ENCODE data around the gene PHC1. TPM values are rescaled to one million over a fixed set of nuclear protein-coding genes. Genes with fewer than 3 reads are reported as not detected.

PHC1 gene
- total and polyA plus RNA-seq, 2 donors (not counting 1 experiment from before 2014, with no cell fraction given), result 64.2 to 86.9 TPM

- WGBS (ENCODE audit: insufficient coverage), result under 1% methylated on average over 58 of the region's 66 CpGs
- H4K20me1 ChIP-seq (ENCODE audit: control insufficient read depth, insufficient read depth, low read length, poor library complexity, severe bottlenecking), result peaks cover 9% of the 10 kb centered on the region
- peak within 1 kb of the TSS; percentile 95 for H3K4me3 Mint-ChIP-seq
- intact Hi-C loops (cut with micrococcal nuclease), result loop anchor here (1.0 to 10.0 kb wide), 4 partner anchors 35 to 251 kb away; partner anchors contain the start of gene PHC1
- H3K27ac Mint-ChIP-seq, result peak within 1 kb of the TSS; percentile 98
- H3K9me3 ChIP-seq (ENCODE audit: control extremely low read depth in 1 of 3, control insufficient read depth in 2 of 3, insufficient read depth in 1 of 3, low read length in 2 of 3), result no peaks in the 10 kb centered on the region
- H3K27me3 ChIP-seq (replicated peaks in 1 of 4; ENCODE audit: control extremely low read depth in 1 of 4, control insufficient read depth in 3 of 4, insufficient read depth in 4 of 4, low read length in 3 of 4), result no peaks in the 10 kb centered on the region
- TF ChIP-seq EZH2 (IDR thresholded peaks at IDR 0.05; ENCODE audit: borderline replicate concordance, insufficient read depth, low read depth, low read length, poor library complexity, severe bottlenecking), result no peak
- TF ChIP-seq CTCF (IDR thresholded peaks at IDR 0.05), result peak; percentile 47
- H2AFZ ChIP-seq (ENCODE audit: insufficient read depth, low read depth, low read length, poor library complexity, severe bottlenecking), result peak within 1 kb of the TSS; percentile 78
- ChIA-PET POLR2A (interaction anchor here (0.5 to 1.2 kb wide), 6 partner anchors 12 to 322 kb away, joined by 3 to 7 read pairs (median 4); partner anchors contain the start of gene PHC1), CTCF (interaction anchor here (0.7 to 3.6 kb wide), 9 partner anchors 13 to 277 kb away, joined by 3 to 14 read pairs (median 3); partner anchors contain the start of gene PHC1)
- H3K36me3 ChIP-seq (replicated peaks in 1 of 2; ENCODE audit: control extremely low read depth in 1 of 2, control insufficient read depth in 1 of 2, extremely low read depth in 1 of 2, insufficient read depth in 2 of 2, low read length in 1 of 2), result peaks cover 3 to 16% of the 10 kb centered on the region in 2 experiments
- peak within 1 kb of the TSS; percentile 97 to 98 for H3K27ac ChIP-seq (ENCODE audit: low read length in 2 of 2)
- ATAC-seq (ENCODE audit: low read depth) (peak; percentile 83), DNase-seq (peak; percentile 95)
- H3K4me1 ChIP-seq (ENCODE audit: control insufficient read depth in 2 of 2, insufficient read depth in 2 of 2, low read length in 2 of 2), result peaks cover 31 to 35% of the 10 kb centered on the region in 2 donors
- H3K4me2 ChIP-seq (replicated peaks; ENCODE audit: low read depth, low read length, poor library complexity, severe bottlenecking), result peak within 1 kb of the TSS; percentile 92
- peaks cover 44% of the 10 kb centered on the region for H3K4me1 Mint-ChIP-seq
- H3K9me3 Mint-ChIP-seq (ENCODE audit: insufficient read depth), result no peaks in the 10 kb centered on the region
- H3K27me3 Mint-ChIP-seq, result no peaks in the 10 kb centered on the region
- peak within 1 kb of the TSS; percentile 98 for H3K9ac ChIP-seq (ENCODE audit: low read length)
- H3K79me2 ChIP-seq (ENCODE audit: control insufficient read depth, insufficient read depth, low read length), result peaks cover 57% of the 10 kb centered on the region
- H3K4me3 ChIP-seq (ENCODE audit: control extremely low read depth in 1 of 5, extremely low read depth in 1 of 5, insufficient read depth in 1 of 5, low read depth in 2 of 5, low read length in 4 of 5), result peak within 1 kb of the TSS; percentile 67 to 99 (median 91)
Measured at GRCh38 chr12:8949342-8950220, 35.3 kb downstream of the PHC1 start, which contains the start of gene M6PR. TSS of gene M6PR (minus strand) at chr12:8949645. CDS start at chr12:8946404, 3,241 bp downstream.

Data from B cell (primary cell).